ENCODE data around the gene SETD2.

The SETD2 gene

GRCh38 chr3:47009225-47010110 lies 154.4 kb downstream of the SETD2 start:
- peak; percentile 55 for DNase-seq (ENCODE audit: low read depth)

GRCh38 chr3:47008851-47009224 lies 155.1 kb downstream of the SETD2 start:
- no peak for DNase-seq (ENCODE audit: low read depth)

GRCh38 chr3:47008234-47008796 lies 155.6 kb downstream of the SETD2 start:
- no peak for DNase-seq (ENCODE audit: low read depth)

- DNase-seq (ENCODE audit: low read depth), result no peak
Measured at GRCh38 chr3:47007482-47008233, 156.3 kb downstream of the SETD2 start.

GRCh38 chr3:47007001-47007400 lies 156.9 kb downstream of the SETD2 start:
- DNase-seq (ENCODE audit: low read depth), result no peak

- DNase-seq (ENCODE audit: low read depth), result no peak
Measured at GRCh38 chr3:47006145-47006651, 157.7 kb downstream of the SETD2 start.

- DNase-seq (ENCODE audit: low read depth), result no peak
Measured at GRCh38 chr3:47005212-47006144, 158.4 kb downstream of the SETD2 start.

GRCh38 chr3:47004369-47005211 lies 159.3 kb downstream of the SETD2 start:
- no peak for DNase-seq (ENCODE audit: low read depth)

- no peak for DNase-seq (ENCODE audit: low read depth)
Measured at GRCh38 chr3:47003461-47004368, 160.2 kb downstream of the SETD2 start.

GRCh38 chr3:47003056-47003410 lies 160.9 kb downstream of the SETD2 start:
- DNase-seq (ENCODE audit: low read depth), result no peak

GRCh38 chr3:47002171-47003055 lies 161.5 kb downstream of the SETD2 start:
- DNase-seq (ENCODE audit: low read depth), result no peak

- no peak for DNase-seq (ENCODE audit: low read depth)
Measured at GRCh38 chr3:47001731-47002170, 162.2 kb downstream of the SETD2 start.

GRCh38 chr3:47000922-47001730 lies 162.8 kb downstream of the SETD2 start:
- no peak for DNase-seq (ENCODE audit: low read depth)

GRCh38 chr3:47000198-47000815 lies 163.6 kb downstream of the SETD2 start:
- DNase-seq (ENCODE audit: low read depth), result no peak

- no peak for DNase-seq (ENCODE audit: low read depth)
Measured at GRCh38 chr3:46999516-47000197, 164.3 kb downstream of the SETD2 start.

GRCh38 chr3:46998852-46999515 lies 164.9 kb downstream of the SETD2 start:
- no peak for DNase-seq (ENCODE audit: low read depth)
